WTC11 (cell line): Measurements from ENCODE around the gene MCEMP1. TPM values are rescaled to one million over a fixed set of nuclear protein-coding genes. Genes with fewer than 3 reads are reported as not detected.

Experiments used
- ATAC-seq: fragments of 200-7000 bp; cut with Tn5 transposase; 2 replicates; pipeline ENCODE4 v1.10.0; 2021; ENCODE audit warnings: mild to moderate bottlenecking, moderate library complexity
- CTCF ChIA-PET: fragments of 300-600 bp; sonication (Branson Sonifier 250); formaldehyde crosslinking; loops from one replicate; lab custom pipeline; 2021; ENCODE audit warnings: antibody characterized with exemption; lab: Charles Lee
- POLR2A ChIA-PET: fragments of 350-600 bp; sonication (Branson Sonifier 250); formaldehyde crosslinking; loops from one replicate; lab custom pipeline; 2021; ENCODE audit warnings: antibody characterized with exemption; lab: Charles Lee
- DNase-seq: peaks from one replicate; pipeline ENCODE4 v3.0.0; 2021; ENCODE audit warnings: low spot score
- H3K27ac Mint-ChIP-seq: 2 replicates; pipeline ENCODE4 v1.8.0; 2021; ENCODE audit warnings: mixed read lengths
- H3K27me3 Mint-ChIP-seq: 2 replicates; pipeline ENCODE4 v1.8.0; 2021; ENCODE audit warnings: low read depth, mild to moderate bottlenecking, moderate library complexity, mixed read lengths
- H3K36me3 Mint-ChIP-seq: 2 replicates; pipeline ENCODE4 v1.8.0; 2021; ENCODE audit warnings: mixed read lengths
- H3K4me1 Mint-ChIP-seq: 2 replicates; pipeline ENCODE4 v1.8.0; 2022; ENCODE audit warnings: mixed read lengths
- H3K4me3 Mint-ChIP-seq: 2 replicates; pipeline ENCODE4 v1.8.0; 2021; ENCODE audit warnings: mild to moderate bottlenecking, moderate library complexity, mixed read lengths
- H3K9me3 Mint-ChIP-seq: 2 replicates; pipeline ENCODE4 v1.8.0; 2021; ENCODE audit warnings: mixed read lengths
- CBFB ChIP-seq: sonication (generic); formaldehyde crosslinking; IDR thresholded peaks from 2 replicates; pipeline ENCODE4 v1.8.1; 2022; ENCODE audit warnings: mild to moderate bottlenecking, low read depth, missing genetic modification reagents
- CREM ChIP-seq: sonication (generic); formaldehyde crosslinking; IDR thresholded peaks from 2 replicates; pipeline ENCODE4 v1.8.1; 2022; ENCODE audit warnings: mild to moderate bottlenecking, missing genetic modification reagents, moderate library complexity
- EMX1 ChIP-seq: fragments of 250-450 bp; sonication (Bioruptor Pico); IDR thresholded peaks from 2 replicates; pipeline ENCODE4 v1.8.0; 2021; ENCODE audit warnings: mild to moderate bottlenecking
- MYBL2 ChIP-seq: sonication (generic); formaldehyde crosslinking; IDR thresholded peaks from 2 replicates; pipeline ENCODE4 v1.8.1; 2023; ENCODE audit warnings: mild to moderate bottlenecking, moderate library complexity, missing genetic modification reagents
- NFE2L1 ChIP-seq: sonication (generic); formaldehyde crosslinking; IDR thresholded peaks from 2 replicates; pipeline ENCODE4 v1.8.1; 2023; ENCODE audit warnings: missing genetic modification reagents
- NR2C2 ChIP-seq: sonication (generic); formaldehyde crosslinking; IDR thresholded peaks from 2 replicates; pipeline ENCODE4 v1.8.0; 2022; ENCODE audit warnings: mild to moderate bottlenecking, missing genetic modification reagents
- RELA ChIP-seq: sonication (generic); formaldehyde crosslinking; IDR thresholded peaks from 2 replicates; pipeline ENCODE4 v1.8.1; 2022; ENCODE audit warnings: missing genetic modification reagents, mild to moderate bottlenecking, borderline replicate concordance
- RORB ChIP-seq: fragments of 250-450 bp; sonication (Bioruptor Pico); IDR thresholded peaks from 2 replicates; pipeline ENCODE4 v1.9.0; 2021; ENCODE audit warnings: mild to moderate bottlenecking
- SMAD3 ChIP-seq: sonication (generic); formaldehyde crosslinking; IDR thresholded peaks from 2 replicates; pipeline ENCODE4 v1.8.0; 2022; ENCODE audit warnings: missing genetic modification reagents, mild to moderate bottlenecking, borderline replicate concordance
- TP53 ChIP-seq: sonication (generic); formaldehyde crosslinking; IDR thresholded peaks from 2 replicates; pipeline ENCODE4 v1.8.1; 2023; ENCODE audit warnings: mild to moderate bottlenecking, missing genetic modification reagents
- ZNF219 ChIP-seq: sonication (generic); formaldehyde crosslinking; IDR thresholded peaks from 2 replicates; pipeline ENCODE4 v1.8.0; 2023; ENCODE audit warnings: missing genetic modification reagents, mild to moderate bottlenecking, borderline replicate concordance
- ZNF416 ChIP-seq: fragments of 250-450 bp; sonication (Bioruptor Pico); IDR thresholded peaks from 2 replicates; pipeline ENCODE4 v1.9.0; 2021; ENCODE audit warnings: mild to moderate bottlenecking, inconsistent platforms
- total RNA-seq: library from RNA; stranded (reverse); gene quantifications from 3 replicates; pipeline ENCODE4 v1.2.3, GENCODE V29; 2021
- TF ChIP-seq, protein P1 (sequence below): sonication (generic); formaldehyde crosslinking; IDR thresholded peaks from 2 replicates; pipeline ENCODE4 v1.8.0; 2023; ENCODE audit warnings: missing genetic modification reagents
- TF ChIP-seq, protein P2 (sequence below): sonication (generic); formaldehyde crosslinking; IDR thresholded peaks from 2 replicates; pipeline ENCODE4 v1.8.0; 2022; ENCODE audit warnings: missing genetic modification reagents
- TF ChIP-seq, protein P3 (sequence below): fragments of 250-450 bp; sonication (Bioruptor Pico); IDR thresholded peaks from 2 replicates; pipeline ENCODE4 v1.9.0; 2021; ENCODE audit warnings: mild to moderate bottlenecking
- TF ChIP-seq, protein P4 (sequence below): fragments of 250-450 bp; sonication (Bioruptor Pico); IDR thresholded peaks from 2 replicates; pipeline ENCODE4 v1.9.0; 2021; ENCODE audit warnings: mild to moderate bottlenecking, borderline replicate concordance
- TF ChIP-seq, protein P5 (sequence below): sonication (generic); formaldehyde crosslinking; IDR thresholded peaks from 2 replicates; pipeline ENCODE4 v1.8.1; 2022; ENCODE audit warnings: mild to moderate bottlenecking, missing genetic modification reagents, moderate library complexity, borderline replicate concordance

MCEMP1 gene
- total RNA-seq, 1 experiment from 2014 or later: not detected

DNA sequence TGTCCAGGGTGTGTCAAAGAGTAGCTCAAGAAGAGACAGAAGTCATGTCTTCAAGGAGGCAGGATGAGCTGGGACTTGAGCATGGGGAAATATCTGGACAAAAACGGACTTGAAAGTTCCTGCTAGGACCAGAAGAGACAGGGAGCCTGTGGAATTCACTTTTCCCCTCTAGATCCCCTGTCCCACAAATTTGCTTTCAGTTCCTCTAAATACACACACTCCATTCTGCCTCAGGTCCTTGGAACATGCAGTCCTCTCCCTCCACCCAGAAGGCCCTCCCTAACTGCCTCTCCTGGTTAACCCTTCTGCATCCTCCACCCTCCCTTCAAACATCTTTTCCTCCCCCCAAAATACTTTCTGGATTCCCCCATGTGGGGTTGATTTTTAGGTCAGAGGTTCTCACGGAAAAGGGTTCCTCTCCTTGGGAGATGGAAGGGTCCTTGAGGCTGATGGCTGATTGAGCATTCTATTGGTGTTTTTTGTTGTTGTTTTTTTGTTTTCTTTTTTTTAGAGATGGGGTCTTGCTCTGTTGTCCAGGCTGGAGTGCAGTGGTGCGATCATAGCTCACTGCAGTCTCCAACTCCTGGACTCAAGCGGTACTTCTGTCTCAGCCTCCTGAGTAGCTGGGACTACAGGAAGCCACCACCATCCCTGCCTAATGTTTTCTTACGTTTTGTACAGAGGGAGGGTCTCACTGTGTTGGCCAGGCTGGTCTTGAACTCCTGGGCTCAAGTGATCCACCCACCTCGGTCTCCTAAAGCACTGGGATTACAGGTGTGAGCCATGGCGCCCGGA is 14.9 kb upstream of the MCEMP1 start:
- Mint-ChIP-seq H3K4me3 (no peak overlapping the region), H3K9me3 (no peaks in the 10 kb centered on the region), H3K27me3 (peaks cover 31% of the 10 kb centered on the region), H3K4me1 (no peaks in the 10 kb centered on the region), H3K27ac (no peak overlapping the region), H3K36me3 (no peaks in the 10 kb centered on the region)
- CTCF ChIA-PET: interaction anchor here (1.3 to 1.7 kb wide), 2 partner anchors 10 to 19 kb away, joined by 5 to 12 read pairs; partner anchors contain the start of gene TRAPPC5
- TF ChIP-seq MYBL2 (no peak), ZNF416 (CRISPR knock-in tag) (no peak), RELA (CRISPR knock-in tag) (no peak), NFE2L1 (CRISPR knock-in tag) (no peak), CREM (CRISPR knock-in tag) (no peak), RORB (CRISPR knock-in tag) (no peak), TP53 (no peak), NR2C2 (no peak), EMX1 (CRISPR knock-in tag) (no peak), SMAD3 (CRISPR knock-in tag) (no peak)
- TF ChIP-seq, protein P1, sequence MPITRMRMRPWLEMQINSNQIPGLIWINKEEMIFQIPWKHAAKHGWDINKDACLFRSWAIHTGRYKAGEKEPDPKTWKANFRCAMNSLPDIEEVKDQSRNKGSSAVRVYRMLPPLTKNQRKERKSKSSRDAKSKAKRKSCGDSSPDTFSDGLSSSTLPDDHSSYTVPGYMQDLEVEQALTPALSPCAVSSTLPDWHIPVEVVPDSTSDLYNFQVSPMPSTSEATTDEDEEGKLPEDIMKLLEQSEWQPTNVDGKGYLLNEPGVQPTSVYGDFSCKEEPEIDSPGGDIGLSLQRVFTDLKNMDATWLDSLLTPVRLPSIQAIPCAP (CRISPR knock-in tag): no peak
- TF ChIP-seq, protein P2, sequence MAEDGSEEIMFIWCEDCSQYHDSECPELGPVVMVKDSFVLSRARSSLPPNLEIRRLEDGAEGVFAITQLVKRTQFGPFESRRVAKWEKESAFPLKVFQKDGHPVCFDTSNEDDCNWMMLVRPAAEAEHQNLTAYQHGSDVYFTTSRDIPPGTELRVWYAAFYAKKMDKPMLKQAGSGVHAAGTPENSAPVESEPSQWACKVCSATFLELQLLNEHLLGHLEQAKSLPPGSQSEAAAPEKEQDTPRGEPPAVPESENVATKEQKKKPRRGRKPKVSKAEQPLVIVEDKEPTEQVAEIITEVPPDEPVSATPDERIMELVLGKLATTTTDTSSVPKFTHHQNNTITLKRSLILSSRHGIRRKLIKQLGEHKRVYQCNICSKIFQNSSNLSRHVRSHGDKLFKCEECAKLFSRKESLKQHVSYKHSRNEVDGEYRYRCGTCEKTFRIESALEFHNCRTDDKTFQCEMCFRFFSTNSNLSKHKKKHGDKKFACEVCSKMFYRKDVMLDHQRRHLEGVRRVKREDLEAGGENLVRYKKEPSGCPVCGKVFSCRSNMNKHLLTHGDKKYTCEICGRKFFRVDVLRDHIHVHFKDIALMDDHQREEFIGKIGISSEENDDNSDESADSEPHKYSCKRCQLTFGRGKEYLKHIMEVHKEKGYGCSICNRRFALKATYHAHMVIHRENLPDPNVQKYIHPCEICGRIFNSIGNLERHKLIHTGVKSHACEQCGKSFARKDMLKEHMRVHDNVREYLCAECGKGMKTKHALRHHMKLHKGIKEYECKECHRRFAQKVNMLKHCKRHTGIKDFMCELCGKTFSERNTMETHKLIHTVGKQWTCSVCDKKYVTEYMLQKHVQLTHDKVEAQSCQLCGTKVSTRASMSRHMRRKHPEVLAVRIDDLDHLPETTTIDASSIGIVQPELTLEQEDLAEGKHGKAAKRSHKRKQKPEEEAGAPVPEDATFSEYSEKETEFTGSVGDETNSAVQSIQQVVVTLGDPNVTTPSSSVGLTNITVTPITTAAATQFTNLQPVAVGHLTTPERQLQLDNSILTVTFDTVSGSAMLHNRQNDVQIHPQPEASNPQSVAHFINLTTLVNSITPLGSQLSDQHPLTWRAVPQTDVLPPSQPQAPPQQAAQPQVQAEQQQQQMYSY: no peak
- TF ChIP-seq, protein P3, sequence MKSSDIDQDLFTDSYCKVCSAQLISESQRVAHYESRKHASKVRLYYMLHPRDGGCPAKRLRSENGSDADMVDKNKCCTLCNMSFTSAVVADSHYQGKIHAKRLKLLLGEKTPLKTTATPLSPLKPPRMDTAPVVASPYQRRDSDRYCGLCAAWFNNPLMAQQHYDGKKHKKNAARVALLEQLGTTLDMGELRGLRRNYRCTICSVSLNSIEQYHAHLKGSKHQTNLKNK: no peak
- ATAC-seq (no peak), DNase-seq (no peak)
- POLR2A ChIA-PET: no interaction called here

DNA sequence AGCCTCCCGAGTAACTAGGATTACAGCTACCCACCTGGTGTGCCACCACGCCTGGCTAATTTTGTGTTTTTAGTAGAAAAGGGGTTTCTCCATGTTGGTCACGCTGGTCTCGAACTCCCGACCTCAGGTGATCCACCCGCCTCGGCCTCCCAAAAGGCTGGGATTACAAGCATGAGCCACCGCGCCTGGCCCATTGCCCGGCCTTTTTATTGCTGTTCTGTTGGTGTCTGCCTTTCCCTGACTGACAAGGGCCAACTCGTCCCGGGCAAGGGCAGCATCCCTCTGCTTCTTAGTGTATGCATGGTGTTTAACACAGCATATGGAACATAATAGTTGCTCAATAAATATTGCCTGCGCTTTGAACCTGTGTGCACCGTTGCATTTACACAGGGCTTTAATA is 14.2 kb upstream of the MCEMP1 start:
- DNase-seq: no peak
- ChIA-PET POLR2A (no interaction called here), CTCF (interaction anchor here (0.8 kb wide), 1 partner anchor 94 kb away, joined by 3 read pairs; no protein-coding TSS in a partner anchor)
- no peak overlapping the region for H3K27ac Mint-ChIP-seq
- H3K27me3 Mint-ChIP-seq: peaks cover 39% of the 10 kb centered on the region
- TF ChIP-seq, protein P2: no peak
- no peak for ATAC-seq
- H3K36me3 Mint-ChIP-seq: no peaks in the 10 kb centered on the region
- H3K4me3 Mint-ChIP-seq: no peak overlapping the region
- H3K4me1 Mint-ChIP-seq: no peaks in the 10 kb centered on the region
- H3K9me3 Mint-ChIP-seq: no peaks in the 10 kb centered on the region

DNA sequence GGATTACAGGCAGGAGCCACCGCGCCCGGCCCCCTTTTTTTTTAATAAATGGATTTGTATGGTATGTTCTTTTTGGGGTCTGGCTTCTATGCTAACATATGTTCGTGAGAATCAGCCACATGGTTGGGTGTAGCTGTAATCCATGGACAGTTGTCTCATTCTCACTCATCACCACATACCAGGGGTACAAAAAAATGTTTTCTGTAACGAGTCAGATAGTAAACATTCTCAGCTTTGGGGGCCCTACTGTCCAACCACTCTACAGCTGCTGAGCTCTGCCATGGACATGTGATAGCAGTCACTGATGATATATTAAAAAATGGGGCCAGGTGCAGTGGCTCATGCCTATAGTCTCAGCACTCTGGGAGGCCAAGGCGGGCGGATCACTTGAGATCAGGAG is 13.2 kb upstream of the MCEMP1 start:
- ChIA-PET POLR2A (no interaction called here), CTCF (interaction anchor here (1.0 to 2.4 kb wide), 3 partner anchors 17 to 95 kb away, joined by 3 to 8 read pairs (median 4); partner anchors contain the start of gene TRAPPC5)
- ATAC-seq: no peak
- Mint-ChIP-seq H3K4me1 (no peaks in the 10 kb centered on the region), H3K4me3 (no peak overlapping the region), H3K27me3 (peaks cover 44% of the 10 kb centered on the region), H3K36me3 (no peaks in the 10 kb centered on the region), H3K27ac (no peak overlapping the region), H3K9me3 (no peaks in the 10 kb centered on the region)
- DNase-seq: no peak
- no peak for TF ChIP-seq ZNF219 (CRISPR knock-in tag)
- no peak for TF ChIP-seq CBFB (CRISPR knock-in tag)
- TF ChIP-seq RORB (CRISPR knock-in tag): no peak
- TF ChIP-seq, protein P4, sequence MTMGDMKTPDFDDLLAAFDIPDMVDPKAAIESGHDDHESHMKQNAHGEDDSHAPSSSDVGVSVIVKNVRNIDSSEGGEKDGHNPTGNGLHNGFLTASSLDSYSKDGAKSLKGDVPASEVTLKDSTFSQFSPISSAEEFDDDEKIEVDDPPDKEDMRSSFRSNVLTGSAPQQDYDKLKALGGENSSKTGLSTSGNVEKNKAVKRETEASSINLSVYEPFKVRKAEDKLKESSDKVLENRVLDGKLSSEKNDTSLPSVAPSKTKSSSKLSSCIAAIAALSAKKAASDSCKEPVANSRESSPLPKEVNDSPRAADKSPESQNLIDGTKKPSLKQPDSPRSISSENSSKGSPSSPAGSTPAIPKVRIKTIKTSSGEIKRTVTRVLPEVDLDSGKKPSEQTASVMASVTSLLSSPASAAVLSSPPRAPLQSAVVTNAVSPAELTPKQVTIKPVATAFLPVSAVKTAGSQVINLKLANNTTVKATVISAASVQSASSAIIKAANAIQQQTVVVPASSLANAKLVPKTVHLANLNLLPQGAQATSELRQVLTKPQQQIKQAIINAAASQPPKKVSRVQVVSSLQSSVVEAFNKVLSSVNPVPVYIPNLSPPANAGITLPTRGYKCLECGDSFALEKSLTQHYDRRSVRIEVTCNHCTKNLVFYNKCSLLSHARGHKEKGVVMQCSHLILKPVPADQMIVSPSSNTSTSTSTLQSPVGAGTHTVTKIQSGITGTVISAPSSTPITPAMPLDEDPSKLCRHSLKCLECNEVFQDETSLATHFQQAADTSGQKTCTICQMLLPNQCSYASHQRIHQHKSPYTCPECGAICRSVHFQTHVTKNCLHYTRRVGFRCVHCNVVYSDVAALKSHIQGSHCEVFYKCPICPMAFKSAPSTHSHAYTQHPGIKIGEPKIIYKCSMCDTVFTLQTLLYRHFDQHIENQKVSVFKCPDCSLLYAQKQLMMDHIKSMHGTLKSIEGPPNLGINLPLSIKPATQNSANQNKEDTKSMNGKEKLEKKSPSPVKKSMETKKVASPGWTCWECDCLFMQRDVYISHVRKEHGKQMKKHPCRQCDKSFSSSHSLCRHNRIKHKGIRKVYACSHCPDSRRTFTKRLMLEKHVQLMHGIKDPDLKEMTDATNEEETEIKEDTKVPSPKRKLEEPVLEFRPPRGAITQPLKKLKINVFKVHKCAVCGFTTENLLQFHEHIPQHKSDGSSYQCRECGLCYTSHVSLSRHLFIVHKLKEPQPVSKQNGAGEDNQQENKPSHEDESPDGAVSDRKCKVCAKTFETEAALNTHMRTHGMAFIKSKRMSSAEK: no peak
- no peak for TF ChIP-seq ZNF416 (CRISPR knock-in tag)
- TF ChIP-seq, protein P5, sequence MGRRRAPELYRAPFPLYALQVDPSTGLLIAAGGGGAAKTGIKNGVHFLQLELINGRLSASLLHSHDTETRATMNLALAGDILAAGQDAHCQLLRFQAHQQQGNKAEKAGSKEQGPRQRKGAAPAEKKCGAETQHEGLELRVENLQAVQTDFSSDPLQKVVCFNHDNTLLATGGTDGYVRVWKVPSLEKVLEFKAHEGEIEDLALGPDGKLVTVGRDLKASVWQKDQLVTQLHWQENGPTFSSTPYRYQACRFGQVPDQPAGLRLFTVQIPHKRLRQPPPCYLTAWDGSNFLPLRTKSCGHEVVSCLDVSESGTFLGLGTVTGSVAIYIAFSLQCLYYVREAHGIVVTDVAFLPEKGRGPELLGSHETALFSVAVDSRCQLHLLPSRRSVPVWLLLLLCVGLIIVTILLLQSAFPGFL (CRISPR knock-in tag): no peak
